ENCODE results near the gene SSBP4. TPM values are rescaled to one million over a fixed set of nuclear protein-coding genes. Genes with fewer than 3 reads are reported as not detected.

Gene SSBP4
- total and polyA plus RNA-seq, 4 donors, result 4.0 to 19.0 (median 11.5) TPM

- DNase-seq (ENCODE audit: low spot score), result no peak
- Histone ChIP-seq H3K4me3 (ENCODE audit: low read depth in 1 of 3, low read length in 3 of 3) (no peak overlapping the region), H3K9ac (ENCODE audit: low read depth in 1 of 2, low read length in 2 of 2) (no peak overlapping the region), H3K4me1 (ENCODE audit: control insufficient read depth in 4 of 4, insufficient read depth in 4 of 4, low read length in 3 of 4) (peaks cover 0 to 15% (median 4%) of the 10 kb centered on the region in 4 donors), H3K27me3 (ENCODE audit: control insufficient read depth in 4 of 4, insufficient read depth in 4 of 4, low read length in 3 of 4) (no peaks in the 10 kb centered on the region), H3K36me3 (ENCODE audit: control insufficient read depth in 4 of 4, insufficient read depth in 3 of 4, low read depth in 1 of 4, low read length in 3 of 4) (no peaks in the 10 kb centered on the region), H3K27ac (ENCODE audit: low read depth in 1 of 2, low read length in 2 of 2) (no peak overlapping the region), H3K9me3 (ENCODE audit: control insufficient read depth in 4 of 4, low read length in 3 of 4) (no peaks in the 10 kb centered on the region)
- no peak for TF ChIP-seq GABPA (IDR thresholded peaks at IDR 0.05 in 1 of 2, conservative IDR thresholded peaks at IDR 0.05 in 1 of 2)
- TF ChIP-seq REST (IDR thresholded peaks at IDR 0.05), result no peak
- TF ChIP-seq HNF4G (IDR thresholded peaks at IDR 0.05), result no peak
- no peak for TF ChIP-seq FOXA1 (IDR thresholded peaks at IDR 0.05)
- TF ChIP-seq FOXA2 (IDR thresholded peaks at IDR 0.05), result no peak
- no peak for TF ChIP-seq RXRA (IDR thresholded peaks at IDR 0.05)
- 92% methylated on average over 21 of the region's 21 CpGs for whole genome bisulfite sequencing
Observed at GRCh38 chr19:18430417-18431144, 11.4 kb downstream of the SSBP4 start.

DNA sequence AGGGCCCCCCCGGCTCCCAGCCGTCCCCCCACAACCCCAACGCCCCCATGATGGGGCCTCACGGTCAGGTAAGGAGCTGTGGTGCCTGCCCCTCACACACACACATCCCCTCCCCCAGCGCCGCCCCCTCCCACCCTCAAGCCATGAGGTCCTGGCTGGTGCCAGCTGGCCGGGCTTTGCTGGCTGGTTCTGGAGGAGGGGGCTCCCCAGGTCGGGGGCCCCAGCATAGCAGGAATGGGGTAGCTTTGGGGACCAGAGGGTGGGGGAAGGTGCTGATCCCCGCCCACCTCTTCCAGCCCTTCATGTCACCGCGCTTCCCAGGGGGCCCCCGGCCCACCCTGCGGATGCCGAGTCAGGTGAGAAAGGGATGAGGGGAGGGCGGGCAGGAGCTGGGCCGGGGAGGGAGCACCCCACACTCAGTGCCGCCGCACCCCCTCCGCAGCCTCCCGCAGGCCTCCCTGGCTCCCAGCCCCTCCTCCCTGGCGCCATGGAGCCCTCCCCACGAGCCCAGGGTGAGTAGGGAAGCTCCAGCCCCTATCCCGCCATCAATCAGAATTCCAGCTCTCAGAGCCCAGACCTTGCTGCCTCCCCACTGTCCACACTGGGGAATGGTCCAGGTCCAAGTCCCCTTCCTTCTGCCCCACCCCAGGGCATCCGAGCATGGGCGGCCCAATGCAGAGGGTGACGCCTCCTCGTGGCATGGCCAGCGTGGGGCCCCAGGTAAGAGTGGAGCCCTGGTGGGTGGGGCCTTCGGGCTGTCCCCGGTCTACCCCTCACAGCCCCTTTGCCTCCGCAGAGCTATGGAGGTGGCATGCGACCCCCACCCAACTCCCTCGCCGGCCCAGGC lies 12.4 kb downstream of the SSBP4 start:
- Histone ChIP-seq H3K27me3 (ENCODE audit: control insufficient read depth in 4 of 4, insufficient read depth in 4 of 4, low read length in 3 of 4) (no peaks in the 10 kb centered on the region), H3K36me3 (ENCODE audit: control insufficient read depth in 4 of 4, insufficient read depth in 3 of 4, low read depth in 1 of 4, low read length in 3 of 4) (no peaks in the 10 kb centered on the region), H3K9me3 (ENCODE audit: control insufficient read depth in 4 of 4, low read length in 3 of 4) (no peaks in the 10 kb centered on the region), H3K4me1 (ENCODE audit: control insufficient read depth in 4 of 4, insufficient read depth in 4 of 4, low read length in 3 of 4) (peaks cover 0 to 15% (median 5%) of the 10 kb centered on the region in 4 donors), H3K9ac (ENCODE audit: low read depth in 1 of 2, low read length in 2 of 2) (no peak overlapping the region), H3K4me3 (ENCODE audit: low read depth in 1 of 3, low read length in 3 of 3) (no peak overlapping the region), H3K27ac (ENCODE audit: low read depth in 1 of 2, low read length in 2 of 2) (no peak overlapping the region)
- TF ChIP-seq TAF1 (conservative IDR thresholded peaks at IDR 0.05), result no peak
- no peak for TF ChIP-seq REST (IDR thresholded peaks at IDR 0.05)
- TF ChIP-seq YY1 (IDR thresholded peaks at IDR 0.05), result no peak
- no peak for TF ChIP-seq RXRA (IDR thresholded peaks at IDR 0.05)
- WGBS, result 91% methylated on average over 34 of the region's 34 CpGs
- no peak for DNase-seq (ENCODE audit: low spot score)
